ENCODE measurements around the gene PRDX3.

DNA sequence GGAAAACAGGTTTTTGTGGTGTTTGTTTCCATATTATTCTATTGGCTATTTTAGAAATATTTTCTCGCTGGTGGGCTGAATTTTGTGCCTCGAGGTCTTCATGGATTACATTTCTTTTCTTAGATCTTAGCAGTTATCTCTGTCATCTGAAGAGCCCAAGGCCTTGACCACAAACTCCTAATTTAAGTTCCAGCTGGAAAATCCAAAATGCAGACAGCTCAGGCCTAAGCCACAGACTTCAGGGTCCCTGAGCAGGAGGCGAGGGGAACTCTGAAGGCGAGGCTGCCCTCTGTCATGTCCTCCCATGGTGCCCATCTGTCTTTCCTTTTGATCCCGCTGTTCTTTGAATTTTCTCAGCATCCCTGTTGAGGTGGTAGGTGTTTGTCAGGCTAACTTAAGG lies 60.4 kb downstream of the PRDX3 start:
- TF ChIP-seq, protein P1, sequence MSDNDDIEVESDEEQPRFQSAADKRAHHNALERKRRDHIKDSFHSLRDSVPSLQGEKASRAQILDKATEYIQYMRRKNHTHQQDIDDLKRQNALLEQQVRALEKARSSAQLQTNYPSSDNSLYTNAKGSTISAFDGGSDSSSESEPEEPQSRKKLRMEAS (IDR thresholded peaks at IDR 0.05) = no peak
- TF ChIP-seq CREB1 (IDR thresholded peaks at IDR 0.05; ENCODE audit: low read depth) = no peak
- TF ChIP-seq NFIC (IDR thresholded peaks at IDR 0.05) = no peak
- TF ChIP-seq TCF12 (IDR thresholded peaks at IDR 0.05; ENCODE audit: low read depth) = no peak
- TF ChIP-seq RAD21 (IDR thresholded peaks at IDR 0.05; ENCODE audit: low read depth) = no peak
- no peak for TF ChIP-seq ZBTB7A (IDR thresholded peaks at IDR 0.05; ENCODE audit: low read depth)
- no peak for TF ChIP-seq TEAD4 (IDR thresholded peaks at IDR 0.05)
- TF ChIP-seq EGR1 (IDR thresholded peaks at IDR 0.05) = no peak
- no peak for TF ChIP-seq CEBPB (IDR thresholded peaks at IDR 0.05)
- no peak for TF ChIP-seq EP300 (IDR thresholded peaks at IDR 0.05; ENCODE audit: borderline replicate concordance)

Data from Ishikawa (cell line).